HPDE6-E6E7 (cell line): Measurements from ENCODE around the gene THUMPD3.

Experiments
- DNase-seq: peaks from one replicate; pipeline ENCODE4 v3.0.0; 2011; ENCODE audit warnings: missing footprints; ENCODE audit errors: extremely low spot score

THUMPD3 gene

DNA sequence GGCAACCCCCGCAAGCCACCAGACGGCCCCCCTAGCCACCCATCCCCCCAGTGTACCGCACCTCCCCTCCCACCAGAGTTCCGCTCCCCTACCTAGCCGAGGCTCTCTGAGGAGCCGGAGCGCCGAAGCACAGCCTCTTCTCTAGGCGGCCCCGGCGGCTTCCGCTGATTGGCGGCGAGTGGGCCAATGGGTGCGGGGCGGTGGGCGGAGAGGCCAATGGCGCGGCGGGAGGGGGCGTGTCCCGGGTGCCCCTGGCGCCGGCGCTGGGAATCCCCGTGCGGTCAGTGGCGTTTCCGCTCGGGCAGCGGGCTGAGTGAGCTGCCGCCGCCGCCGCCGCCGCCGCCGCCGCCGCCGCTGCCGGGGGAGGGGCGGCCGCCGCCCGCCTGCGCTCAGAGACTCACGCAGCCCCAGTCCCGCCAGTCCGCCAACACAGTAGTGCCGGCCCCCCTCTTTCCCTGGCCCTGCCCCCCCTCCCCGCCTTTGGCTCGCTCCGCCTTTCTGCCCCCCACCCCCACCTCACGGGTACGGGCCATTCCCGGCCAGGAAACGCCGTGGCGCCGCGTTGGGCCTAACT, 34.6 kb downstream of the THUMPD3 start, which contains the start of gene SETD5:
Gene SETD5, plus strand, starts transcription at position 284 of the 574 bp plus-strand sequence. CDS start 31,324 bp downstream, outside the sequence.
- DNase-seq = peak; percentile 34

DNA sequence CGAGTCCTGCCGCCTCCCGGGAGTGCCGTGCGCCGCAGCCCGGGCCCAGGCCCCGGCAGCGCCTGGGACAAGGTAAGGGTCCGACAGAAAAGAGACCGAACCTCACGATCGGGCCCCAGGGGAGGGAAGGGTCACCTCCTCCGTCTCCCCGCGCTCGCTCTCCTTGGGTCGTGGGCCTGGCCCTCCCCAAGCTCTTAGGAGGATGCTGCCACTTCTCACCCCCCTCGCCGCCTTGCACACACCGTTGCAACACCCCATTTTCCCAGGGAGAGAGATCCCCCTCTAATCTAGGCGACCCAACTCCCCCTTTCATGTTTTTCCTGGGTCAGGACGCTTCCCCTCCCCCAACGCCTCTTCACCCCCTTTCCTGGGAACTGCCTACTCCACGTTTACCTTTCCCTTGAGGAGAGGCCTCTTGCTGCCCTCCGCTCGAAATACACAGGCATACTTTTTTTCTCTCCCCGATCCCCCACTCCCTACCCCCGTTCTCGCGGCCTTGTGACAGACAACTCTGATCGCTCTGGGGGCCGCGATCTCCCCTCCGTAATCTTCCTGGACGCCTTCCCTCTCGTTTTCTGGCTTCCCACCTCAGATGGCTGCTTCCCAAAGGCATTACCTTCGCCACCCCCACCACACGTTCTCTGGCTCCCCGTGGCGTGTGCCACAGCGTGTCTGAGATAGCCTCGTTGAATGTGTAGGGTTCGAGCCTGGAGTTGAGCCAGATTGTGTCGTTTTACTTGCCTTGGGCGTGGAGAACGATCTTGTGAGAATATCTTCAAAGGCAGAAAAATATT, 35.2 kb downstream of the THUMPD3 start:
- no peak for DNase-seq

DNA sequence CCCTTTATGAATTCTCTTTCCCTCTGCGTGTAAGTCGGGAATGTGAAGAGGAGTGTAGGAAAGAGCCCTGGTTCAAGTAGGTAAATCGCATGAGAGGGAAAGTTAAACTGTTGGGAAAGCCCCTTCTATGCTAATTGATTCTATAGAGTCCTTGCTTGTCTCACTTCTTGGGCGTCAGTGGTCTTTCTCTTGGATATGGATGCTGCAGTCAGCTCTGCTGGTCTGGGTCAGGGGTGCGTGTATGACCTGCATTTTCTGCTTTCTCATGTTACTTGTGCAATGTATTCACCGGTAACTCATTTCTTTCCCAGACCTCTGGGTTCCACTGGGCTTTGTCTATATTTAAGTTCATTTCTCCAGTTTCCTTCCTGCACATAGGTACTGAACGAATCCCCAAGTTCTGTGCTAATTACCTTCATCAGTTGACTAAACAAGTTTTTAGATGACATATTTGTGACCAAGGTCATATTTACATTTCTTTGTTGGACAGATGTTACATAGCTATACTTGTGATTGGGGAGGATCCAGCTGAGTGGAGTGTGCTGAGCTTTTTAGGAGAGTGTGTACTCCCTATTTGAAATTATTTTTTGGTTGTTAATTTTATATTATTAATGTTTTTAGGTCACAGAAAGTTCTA, 36.0 kb downstream of the THUMPD3 start:
- no peak for DNase-seq

DNA sequence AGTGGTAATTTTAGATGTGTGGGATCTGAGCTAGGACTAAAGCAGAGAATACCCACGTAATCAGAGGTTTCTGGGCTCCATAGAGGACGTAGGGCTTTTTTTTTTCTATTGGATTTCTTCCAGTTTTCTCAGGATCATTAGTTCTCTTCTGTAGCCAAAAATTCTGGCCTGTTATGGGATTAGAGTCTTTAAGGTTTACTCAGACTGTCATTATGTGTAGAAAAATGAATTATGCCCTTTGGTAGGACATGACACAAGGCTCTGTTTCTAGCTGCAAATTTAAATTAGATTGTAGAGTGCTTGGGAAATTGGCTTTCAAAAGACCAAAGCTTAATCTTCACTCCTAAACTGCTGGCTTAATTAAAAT, 36.5 kb downstream of the THUMPD3 start:
- DNase-seq = no peak

DNA sequence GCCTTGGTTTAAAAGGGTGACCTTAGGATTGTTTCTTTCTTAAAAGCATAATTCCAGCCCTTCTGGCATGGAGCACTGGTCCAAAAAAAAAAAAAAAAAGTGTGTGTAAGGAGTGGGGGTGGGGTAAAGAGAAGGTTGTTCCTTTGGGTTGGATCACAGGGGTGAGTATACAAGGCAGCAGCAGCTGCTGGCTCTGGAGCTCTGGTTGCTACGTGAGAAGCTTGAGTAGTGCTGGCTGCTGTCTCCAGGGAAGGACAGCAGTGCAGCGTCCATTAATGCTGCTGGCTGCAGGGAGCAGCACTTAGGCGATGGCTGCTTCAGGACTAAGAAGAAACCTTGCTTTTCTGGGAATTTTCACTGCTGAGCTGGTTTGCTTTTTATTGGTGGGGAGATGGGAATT, 36.9 kb downstream of the THUMPD3 start:
- DNase-seq = no peak

DNA sequence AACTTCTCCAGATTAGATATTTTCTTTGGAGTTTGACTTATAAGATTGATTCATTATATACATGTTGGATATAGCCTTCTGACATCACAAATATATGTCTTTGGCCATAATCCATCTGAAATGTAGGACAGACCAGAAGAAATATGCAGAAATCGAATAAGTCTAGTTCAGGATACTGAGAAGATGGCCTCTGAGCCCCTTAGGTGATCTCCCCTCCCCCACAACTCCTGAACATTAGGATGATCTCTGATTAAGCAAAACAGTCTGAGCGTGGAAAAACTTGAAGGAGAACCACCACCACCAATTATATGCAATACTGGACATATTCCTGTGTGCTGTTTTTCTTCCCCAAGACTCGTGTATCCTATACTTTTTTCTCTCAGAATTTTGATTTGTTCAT, 37.8 kb downstream of the THUMPD3 start:
- DNase-seq = no peak

DNA sequence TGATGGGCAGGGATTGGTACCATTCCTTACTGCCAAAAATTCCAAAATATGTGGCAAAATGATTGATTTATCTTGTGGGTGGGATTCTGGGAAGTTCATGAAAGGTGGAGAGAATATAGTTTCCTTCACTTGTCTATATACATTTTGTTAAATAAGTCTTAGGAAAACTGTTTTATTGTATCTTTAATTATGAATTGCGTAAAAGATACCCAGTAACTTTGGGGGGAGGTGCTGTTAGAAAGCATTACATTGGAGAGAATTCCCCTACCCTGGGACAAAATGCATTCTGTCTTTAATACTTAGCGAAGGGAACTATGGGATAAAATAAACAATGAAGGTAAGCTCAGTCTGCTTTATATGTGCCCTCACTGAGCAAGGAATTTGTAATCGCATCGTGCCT, 39.1 kb downstream of the THUMPD3 start:
- no peak for DNase-seq

DNA sequence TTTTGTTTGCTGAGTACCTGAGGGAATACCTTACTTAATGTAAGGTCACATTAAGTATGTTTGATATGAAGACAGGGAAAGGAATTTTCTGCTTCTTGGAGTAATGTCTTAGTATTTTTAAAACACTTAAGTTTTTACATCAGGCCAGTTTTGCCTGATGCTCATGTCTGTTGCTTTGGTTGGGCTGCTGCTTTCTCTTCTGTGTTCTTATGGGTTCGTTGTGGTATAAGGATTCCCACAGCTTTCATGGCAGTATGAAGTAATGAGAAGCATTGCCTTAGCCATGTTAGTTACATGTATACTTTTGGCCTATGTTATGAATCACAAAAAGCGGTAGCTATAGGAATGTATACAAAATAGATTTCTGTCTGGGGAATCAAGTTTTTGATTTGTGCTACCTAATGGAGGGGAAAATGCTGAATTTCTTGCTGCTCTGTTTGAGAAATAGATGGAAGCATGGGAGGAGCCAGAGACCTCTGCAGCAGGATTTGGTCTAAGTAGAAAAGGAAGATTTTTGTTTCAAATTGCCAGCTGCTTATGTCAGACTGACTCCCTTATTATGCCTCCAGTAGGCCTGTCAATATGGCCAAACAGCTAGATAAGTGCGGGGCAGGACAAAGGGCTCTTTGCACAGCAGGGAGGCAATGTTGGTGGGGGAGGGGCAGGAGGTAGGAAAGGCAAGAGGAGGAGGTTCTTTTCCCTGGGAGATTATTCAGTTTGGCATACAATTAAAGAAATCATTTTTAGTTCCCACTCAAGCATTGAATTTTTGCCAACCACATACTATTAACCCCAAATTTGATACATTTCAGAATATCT, 39.8 kb downstream of the THUMPD3 start:
- no peak for DNase-seq

DNA sequence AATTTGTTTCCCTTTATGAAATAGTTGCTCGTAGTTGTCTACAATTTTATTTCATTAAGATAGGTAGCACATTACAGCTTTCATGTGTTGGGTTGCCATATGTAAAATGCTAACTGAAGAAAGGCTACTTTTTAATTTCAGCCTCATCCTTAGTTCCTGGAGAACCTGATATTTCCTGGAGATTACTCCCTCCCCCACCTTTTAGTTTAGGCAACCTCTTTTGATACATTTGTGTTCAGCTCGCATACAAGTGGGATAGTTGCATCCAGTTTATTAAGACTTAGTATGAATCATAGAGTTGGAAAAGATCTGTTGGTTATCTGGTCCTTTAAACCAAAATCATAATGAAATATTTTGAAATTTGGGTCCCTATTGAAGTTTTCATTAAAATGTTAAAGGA, 40.6 kb downstream of the THUMPD3 start:
- DNase-seq = no peak

DNA sequence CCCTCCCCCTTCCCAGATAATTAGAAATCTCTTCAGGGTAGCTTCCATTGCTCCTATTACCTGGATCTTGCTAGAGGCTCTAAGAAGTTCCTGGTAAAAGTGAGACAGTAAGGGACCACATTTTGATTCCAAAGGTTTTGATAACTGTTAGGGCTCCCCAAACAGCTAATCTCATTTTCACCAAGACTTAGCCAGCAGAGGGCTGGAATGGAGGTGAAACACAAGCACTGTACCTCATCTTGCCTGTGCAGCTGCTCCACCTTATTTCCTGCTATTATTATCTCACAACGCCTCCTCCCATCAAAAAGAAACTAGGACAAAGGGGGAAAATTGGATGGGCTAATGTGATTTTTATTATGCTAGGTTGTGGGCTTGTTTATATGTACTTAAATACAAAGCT, 41.8 kb downstream of the THUMPD3 start:
- no peak for DNase-seq

DNA sequence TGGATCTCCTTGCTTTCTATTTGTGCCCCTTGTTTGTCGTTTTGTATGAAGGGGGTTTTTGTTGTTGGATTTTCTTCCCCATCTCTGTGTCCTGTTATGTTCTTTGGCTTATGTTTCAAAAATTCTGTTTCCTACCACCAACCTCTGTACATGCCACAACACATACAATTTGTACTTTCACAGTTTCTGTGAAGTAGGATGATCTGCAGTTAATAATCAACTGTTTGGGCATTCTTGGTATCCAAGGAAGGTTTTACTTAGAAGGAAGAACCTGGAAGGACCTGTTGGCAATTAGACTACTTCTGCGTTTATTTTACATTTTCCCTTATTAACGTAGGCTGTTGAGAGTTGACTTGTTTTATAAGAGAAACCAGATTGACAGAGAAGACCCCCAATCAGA, 42.9 kb downstream of the THUMPD3 start:
- no peak for DNase-seq

DNA sequence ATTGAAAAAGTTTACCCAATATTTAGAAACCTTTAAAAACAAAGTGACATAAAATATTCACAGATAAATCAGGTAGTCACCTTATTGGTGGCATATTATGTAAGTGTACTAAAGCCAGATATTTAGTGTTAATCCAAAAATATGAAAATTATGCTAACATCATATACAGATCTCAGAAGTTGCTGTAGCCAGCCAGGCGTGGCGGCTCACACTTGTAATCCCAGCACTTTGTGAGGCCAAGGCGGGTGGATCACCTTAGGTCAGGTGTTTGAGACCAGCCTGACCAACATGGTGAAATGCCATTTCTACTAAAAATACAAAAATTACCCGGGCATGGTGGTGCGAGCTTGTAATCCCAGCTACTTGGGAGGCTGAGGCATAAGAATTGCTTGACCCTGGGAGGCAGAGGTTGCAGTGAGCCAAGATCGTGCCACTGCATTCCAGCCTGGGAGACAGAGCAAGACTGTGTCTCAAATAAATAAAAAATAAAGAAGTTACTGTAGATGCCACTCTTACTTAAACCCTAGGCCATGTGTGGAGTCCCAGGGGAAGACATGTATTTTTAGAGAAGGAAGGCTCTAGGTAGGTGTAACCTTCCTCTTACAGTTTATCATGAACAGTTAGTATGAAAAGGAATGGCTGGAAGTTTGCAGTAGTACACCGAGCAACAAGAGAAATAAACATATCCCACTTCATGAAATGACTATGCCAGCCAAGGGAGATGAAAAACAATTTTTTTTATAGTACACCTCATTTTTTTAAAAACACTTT, 44.2 kb downstream of the THUMPD3 start:
- no peak for DNase-seq

DNA sequence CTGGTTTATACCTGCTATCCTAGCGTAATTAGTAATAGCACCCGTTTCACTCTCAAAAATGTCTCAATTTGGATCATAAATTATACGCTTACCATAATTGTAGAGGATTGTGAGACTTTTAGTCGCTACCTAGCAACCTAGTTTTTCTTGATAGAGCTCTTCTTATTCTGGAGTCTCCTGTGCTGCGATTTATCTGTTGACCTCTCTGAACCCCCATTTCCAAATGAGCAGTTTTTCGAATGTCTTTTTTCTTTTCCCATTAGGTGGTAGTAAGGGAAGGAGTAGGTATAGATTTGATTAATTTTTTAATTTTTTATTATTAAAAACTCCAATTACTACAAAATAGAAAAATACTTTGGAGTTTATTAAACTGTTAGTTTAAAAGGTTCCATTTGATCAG, 45.2 kb downstream of the THUMPD3 start:
- DNase-seq = no peak

DNA sequence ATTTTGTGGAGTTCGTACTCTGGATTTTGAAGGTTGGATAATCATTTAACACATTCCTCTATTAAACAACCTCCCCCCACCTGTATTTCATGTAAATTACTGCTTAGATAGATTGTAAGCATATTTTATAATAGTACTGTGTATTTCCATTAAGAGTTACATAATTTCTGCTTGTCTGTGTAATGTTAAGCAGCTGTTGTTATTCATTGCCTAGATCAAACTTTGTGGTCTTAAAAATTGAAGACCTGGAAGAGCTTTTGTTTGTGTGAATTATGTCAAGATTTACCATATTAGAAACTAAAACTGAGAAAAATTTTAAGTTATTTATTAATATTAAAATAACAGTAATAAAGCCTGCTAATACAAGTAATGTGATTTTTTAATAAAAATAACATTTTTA, 45.7 kb downstream of the THUMPD3 start:
- DNase-seq = no peak

DNA sequence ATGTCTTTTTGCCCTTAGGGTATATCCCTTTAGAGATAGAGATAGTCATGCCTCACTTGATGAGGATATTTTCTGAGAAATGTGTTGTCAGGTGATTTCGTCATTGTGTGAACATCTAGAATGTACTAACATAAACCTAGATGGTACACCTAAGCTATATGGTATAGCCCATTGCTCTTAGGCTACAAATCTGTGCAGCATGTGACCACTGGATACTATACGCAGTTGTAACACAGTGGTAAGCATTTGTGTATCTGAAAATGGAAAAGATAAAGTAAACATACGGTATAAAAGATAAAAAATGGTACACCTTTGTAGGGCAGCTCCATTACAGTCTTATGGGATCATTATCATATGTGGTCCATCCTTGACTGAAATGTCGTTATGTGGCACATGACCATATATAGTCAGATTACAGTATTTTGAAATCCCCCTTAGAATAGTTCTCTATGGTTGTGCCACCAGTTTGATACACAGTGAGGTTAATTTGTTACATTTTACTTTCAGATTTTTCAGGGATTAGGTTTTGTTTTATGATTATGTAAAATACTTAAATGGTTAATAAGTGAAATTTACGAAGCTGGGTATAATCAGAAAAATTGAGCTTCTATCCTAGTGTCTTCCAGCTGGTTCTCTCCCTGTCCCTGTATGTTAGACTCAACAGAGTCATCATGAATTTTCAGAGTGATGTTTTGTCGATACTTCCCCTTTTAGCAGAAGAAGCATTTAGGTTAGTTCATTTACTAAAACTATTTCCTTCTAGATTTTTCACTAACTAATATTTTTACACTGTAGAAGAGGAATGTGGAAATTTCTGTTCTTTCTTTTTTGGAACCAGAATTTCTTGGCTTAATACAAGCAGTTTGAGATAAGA, 47.4 kb downstream of the THUMPD3 start:
- DNase-seq = no peak

DNA sequence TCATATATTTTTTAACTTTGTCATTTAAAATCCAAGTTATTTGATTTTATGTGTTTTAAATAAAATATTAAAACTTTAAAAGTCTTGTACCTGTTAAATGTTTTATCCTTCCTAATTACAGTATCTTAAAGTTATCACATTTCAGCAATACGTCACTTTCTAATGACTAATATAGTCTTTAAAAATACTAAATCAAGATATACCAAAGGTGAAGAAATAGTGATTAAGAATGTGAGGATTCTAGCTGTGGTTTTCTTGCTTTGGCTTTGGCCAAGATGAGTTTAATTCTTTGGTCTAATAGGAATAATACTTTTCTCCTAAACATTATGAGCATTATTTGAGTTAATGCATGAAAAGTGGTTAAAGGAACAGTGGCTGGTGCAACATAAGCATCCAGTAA, 48.4 kb downstream of the THUMPD3 start:
- DNase-seq = no peak

DNA sequence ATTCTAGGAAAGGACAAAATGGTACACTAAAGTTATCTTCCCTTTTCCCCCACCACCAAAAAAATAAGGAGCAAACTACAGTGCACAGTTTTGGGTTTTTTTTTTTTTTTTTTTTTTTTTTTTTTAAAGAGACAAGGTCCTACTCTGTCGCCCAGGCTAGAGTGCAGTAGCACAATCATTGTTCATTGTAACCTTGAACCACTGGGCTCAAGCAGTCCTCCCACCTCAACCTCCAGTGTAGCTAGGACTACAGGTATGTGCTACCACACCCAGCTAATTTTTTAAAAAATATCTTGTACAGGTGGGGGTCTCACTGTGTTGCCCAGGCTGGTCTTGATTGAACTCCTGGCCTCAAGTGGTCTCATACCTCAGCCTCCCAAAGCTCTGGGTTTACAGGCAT, 49.4 kb downstream of the THUMPD3 start:
- DNase-seq = no peak

DNA sequence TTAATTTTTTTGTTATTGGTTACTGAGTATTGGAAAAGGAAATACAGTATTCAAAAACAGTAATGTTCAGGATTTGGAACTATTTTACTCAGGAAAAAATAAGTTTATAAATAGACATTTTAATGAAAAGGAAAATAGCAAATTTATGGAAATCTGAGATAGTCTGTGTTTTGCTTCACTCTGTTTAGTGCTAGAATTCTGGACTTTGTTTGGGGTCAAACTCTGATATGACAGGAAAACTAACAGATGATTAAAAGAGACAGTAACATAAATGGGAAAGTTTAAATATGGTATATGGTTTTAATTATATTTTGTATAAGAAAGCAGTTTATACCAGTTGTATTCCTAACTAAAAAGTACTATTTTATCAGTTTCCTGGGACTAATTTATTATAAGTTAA, 52.0 kb downstream of the THUMPD3 start:
- DNase-seq = no peak

DNA sequence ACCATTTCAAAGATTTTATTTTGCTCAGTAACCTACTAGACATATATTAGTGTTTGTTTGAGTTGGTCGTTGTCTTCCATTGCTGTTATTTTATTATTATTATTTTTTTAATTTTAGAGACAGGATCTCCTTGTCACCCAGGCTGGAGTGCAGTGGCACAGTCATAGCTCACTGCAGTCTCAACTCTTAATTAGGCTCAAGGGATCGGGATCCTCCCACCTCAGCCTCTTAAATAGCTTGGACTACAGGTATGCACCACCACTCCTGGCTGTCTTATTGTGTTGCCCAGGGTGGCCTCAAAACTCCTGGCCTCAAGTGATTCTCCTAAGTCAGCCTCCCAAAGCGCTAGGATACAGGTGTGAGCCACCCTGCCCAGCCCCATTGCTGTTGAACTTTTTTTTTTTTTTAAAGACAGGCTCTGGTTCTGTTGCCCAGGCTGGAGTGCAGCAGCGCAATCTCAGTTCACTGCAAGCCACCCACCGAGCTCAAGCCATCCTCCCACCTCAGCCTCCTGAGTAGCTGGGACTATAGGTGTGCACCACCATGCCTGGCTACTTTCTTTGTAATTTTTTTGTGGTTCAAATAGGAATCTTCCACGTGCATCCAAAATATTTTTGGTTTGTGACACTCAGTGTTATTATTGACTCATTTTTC, 52.8 kb downstream of the THUMPD3 start:
- no peak for DNase-seq
